HL-60/S4 (cell line): ENCODE results near the gene RAB40C.

ENCODE experiments used
- in situ Hi-C: fragments of 300-500 bp; cut with MboI; formaldehyde crosslinking; loops from 2 replicates; pipeline ENCODE4 v1.14.3; 2022; ENCODE audit warnings: low sequenced_read_pairs

The RAB40C gene

DNA sequence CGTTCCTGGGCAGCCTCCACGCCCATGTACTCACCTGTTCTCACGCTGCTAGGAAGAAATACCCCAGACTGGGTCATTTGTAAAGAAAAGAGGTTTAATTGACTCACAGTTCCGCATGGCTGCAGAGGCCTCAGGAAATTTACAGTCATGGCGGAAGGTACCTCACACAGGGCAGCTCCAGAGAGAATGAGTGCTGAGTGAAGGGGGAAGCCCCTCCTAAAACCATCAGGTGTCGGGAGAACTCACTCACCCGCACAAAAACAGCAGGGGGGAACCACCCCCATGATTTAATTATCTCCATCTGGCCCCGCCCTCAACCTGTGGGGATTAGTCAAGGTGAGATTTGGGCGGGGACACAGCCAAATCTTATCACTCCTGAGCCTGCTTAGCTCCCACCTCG lies 18.2 kb downstream of the RAB40C start:
- in situ Hi-C loops, result no loop called here

DNA sequence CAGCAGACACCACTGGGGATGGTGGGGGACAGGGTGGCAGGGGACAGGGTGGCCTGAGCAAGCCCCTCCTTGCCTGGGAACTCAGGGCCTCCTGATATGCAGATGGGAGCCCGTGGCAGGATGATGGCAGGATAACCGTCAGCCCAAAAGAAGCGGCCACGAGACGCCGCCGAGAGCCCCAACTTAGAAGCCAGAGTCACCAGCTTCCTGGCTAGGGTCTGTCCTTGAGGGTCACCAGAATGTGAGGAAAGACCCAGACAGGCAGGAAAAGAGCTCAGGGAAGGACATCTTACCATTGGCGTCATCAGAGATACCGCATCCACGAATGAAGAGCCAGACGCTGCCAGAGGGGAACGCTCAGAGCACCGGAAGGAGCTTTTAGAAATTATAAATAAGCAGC lies 19.4 kb downstream of the RAB40C start:
- in situ Hi-C loops, result no loop called here

DNA sequence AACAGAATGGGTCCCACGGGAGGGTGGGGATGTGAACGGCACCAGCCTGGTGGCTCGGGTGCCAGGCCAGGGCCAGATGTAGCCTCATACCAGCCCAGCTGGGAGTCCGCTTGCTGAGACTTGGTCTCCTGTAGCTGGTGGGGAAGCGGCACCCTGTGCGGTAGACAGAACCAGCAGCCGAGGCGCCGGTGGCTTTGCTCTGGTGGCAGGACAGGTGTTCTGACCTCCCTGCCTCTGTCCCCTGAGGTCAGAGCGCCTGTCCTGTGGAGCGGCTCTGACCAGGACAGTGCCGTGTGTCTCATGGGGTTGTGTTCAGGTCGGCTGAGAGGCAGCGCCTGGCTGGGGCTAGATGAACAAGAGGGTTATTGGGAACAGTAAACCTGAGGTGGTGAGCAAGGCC lies 20.1 kb downstream of the RAB40C start:
- in situ Hi-C loops, result no loop called here

DNA sequence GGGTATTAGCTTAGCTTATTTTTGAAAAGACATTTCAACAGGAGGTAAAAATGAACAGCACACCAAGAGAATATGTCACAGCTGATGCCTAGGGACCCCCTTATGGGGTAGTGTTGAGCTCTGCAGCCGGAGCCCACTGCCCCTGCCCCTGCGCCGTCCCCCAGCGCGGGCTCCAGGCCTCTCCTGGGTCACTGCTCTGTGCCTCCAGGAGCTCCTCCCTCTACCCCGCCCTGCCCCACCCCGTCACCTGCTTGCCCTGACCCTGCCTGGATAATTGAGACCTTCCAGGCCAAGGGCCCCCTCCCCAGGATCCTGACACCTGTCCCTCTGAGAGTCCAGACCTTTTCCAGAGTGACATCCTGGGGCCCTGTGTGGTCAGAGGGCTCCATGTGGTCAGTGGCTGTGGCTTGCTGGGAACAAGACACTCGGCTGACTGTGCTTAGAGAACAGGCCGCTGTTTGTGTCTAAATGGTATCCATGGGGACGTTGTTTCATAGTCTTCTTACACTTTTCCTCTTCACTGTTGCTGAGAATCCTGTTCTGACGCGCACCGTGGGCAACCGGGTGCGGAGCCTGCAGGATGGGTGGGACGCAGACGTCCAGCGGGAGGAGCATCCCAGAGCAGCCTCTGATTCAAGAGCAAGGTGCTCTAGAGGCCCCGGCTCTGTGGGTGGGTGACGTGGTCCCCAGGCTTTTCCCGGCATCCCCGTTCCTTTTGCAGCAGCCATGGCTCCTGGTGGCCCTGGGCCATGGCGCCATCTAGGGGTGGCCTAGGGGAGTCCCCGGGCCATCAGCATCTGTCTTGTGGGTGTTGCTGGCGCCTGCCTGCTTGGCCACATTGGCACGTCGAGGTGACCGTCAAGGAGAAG lies 20.9 kb downstream of the RAB40C start:
- in situ Hi-C loops, result no loop called here

- in situ Hi-C loops, result no loop called here
These were observed 25.3 kb downstream of the RAB40C start for GRCh38 chr16:615122-615521.

GRCh38 chr16:616733-617586 lies 27.1 kb downstream of the RAB40C start:
- in situ Hi-C loops, result no loop called here

- in situ Hi-C loops, result no loop called here
These were observed 28.0 kb downstream of the RAB40C start for GRCh38 chr16:617855-618254.

- in situ Hi-C loops, result no loop called here
These were observed 29.7 kb downstream of the RAB40C start for GRCh38 chr16:619476-620100.

DNA sequence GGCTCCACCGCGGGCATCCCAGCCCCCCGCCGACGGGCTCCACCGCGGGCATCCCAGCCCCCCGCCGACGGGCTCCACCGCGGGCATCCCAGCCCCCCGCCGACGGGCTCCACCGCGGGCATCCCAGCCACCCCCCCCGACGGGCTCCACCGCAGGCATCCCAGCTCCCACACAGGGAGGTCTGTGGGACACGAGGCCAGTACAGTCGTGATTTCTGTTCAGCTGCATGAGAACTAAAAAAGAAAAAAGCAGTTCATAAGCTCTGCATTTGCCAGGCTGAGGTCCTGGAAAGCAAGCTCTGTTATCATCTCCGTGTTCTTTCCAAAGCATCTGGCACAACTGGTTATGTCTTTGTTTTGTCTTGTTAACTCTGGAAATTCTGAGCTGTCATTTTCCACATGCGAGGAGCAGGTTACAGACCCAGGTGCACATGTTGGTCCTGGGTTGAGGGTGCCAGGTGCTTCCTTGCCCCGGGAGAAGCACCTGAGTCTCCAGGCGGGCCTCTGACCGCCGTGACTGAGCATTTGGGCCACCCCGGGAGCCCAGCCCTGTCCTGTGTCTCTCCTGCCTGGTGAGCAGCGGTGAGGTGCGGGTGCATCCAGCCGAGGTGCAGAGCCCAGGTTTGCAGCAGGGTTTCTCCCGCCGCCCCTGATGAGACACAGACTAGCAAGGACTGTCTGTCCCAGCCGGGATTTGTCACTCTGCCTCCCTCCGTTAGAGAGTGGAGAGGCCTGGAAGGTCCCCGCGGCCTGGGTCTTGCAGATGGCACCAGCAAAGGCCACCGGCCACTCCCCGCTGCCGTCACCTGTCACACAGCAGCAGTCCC lies 31.0 kb downstream of the RAB40C start:
- in situ Hi-C loops, result no loop called here

DNA sequence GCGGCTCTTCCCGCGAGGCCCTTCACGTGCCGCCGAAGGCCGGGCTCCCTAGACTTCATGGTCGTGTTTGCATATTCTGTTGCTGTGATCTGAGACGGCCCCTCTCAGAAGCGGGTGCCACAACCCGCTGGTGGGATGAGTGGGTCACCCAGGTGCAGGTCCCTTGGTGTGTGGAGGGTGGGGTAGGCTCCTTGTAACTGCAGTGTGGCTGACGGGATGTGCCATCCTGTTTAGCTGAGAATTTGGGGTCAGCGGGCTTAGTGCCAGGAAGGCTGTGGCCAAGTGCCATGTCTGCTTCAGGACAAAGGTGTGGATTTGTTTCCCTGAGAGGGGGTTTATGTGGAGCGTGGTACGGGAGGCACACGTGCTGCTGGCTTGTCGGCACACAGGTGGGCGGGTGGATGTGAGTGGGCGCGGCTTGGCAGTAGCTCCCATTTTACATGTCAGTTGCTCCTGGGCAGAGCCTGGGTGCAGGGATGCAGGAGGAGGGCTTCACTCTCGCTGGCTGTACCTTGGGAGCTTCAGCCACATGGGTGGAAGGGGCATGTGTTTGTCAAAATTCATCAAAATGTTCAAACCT lies 31.8 kb downstream of the RAB40C start:
- in situ Hi-C loops, result no loop called here

DNA sequence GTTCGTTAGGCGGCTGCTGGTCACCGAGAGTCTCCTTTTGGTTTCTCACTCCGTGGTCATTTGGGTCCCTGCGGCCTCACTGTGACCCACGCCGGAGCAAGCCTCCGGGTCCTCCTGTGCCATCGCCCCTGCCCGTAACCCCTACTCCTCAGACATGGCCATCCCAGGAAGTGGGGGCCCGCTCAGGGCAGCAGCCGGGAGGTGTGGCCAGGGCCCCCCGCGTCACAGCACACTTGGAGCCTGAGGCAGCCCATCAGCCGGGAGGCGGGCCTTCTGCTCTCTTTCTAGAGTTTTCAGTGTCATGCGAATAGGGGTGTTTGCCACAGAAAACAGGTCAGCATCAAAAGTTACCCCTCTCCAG lies 33.0 kb downstream of the RAB40C start:
- in situ Hi-C loops, result no loop called here

DNA sequence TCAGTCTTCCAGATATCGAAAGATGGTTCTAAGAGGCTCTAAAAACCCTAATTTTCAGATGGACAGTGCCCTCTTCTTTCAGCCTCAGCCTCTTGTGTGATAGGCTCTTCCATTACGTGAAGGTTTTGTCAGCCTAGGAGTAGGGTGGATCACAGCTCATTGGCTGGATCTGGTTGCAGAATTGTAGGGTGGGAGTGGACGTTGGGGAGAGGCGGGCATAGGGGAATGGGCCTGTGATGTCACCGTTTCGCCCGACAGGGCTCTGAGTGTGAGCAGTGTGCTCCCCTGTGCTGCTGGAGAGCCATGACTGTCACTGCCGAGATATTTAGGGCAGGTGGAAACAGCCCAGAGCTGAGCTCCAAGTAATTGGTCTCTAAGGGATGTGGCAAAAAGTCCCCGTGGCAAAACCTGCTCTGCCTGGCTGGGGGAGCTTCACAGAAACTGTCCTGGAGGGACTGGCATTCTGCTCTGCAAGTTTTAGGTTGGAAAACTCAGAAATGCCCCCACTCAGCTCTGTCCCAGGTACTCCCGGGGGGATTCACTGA lies 34.7 kb downstream of the RAB40C start:
- in situ Hi-C loops, result no loop called here

- in situ Hi-C loops, result no loop called here
These were observed 35.5 kb downstream of the RAB40C start for GRCh38 chr16:625117-625976.

GRCh38 chr16:625977-626765 lies 36.3 kb downstream of the RAB40C start:
- in situ Hi-C loops, result no loop called here

- in situ Hi-C loops, result no loop called here
These were observed 37.1 kb downstream of the RAB40C start for GRCh38 chr16:626787-627453.

- in situ Hi-C loops, result no loop called here
These were observed 37.8 kb downstream of the RAB40C start for GRCh38 chr16:627454-628239.
